Posterior vena cava (tissue), 2 donors: ENCODE data around the gene NME3. TPM values are rescaled to one million over a fixed set of nuclear protein-coding genes. Genes with fewer than 3 reads are reported as not detected.

Source experiments
- DNase-seq: peaks from one replicate; pipeline ENCODE4 v3.0.0-alpha.2; 2020; ENCODE audit warnings: low spot score
- intact Hi-C, 2 donors: fragments of 100-400 bp; cut with DNase I; formaldehyde crosslinking; loops; one replicate each; pipeline versions ENCODE4 v1.14.1 to v1.14.2; 2022 to 2023
- total RNA-seq, 2 donors: library from RNA; stranded (reverse); fragmentation: NEBNext Ultra II Directional; extraction: Animal tissue kit (Norgen Biotek cat#: 25700); gene quantifications; one replicate each; pipeline ENCODE4 v1.2.1, GENCODE V29; 2021
- donor health status: DM: yes; HTN: yes; CAD: no.
- donor health status: DM: yes; HTN: yes; CAD: no.

The NME3 gene
- total RNA-seq, 2 donors from 2014 or later, result 31.6 to 47.0 TPM

GRCh38 chr16:1762196-1762878 is 9.0 kb downstream of the NME3 start:
- no peak for DNase-seq
- intact Hi-C loops, result loop anchor here in 1 of 2 donors (5.0 kb wide), 1 partner anchor 50 kb away; no protein-coding TSS in a partner anchor

DNA sequence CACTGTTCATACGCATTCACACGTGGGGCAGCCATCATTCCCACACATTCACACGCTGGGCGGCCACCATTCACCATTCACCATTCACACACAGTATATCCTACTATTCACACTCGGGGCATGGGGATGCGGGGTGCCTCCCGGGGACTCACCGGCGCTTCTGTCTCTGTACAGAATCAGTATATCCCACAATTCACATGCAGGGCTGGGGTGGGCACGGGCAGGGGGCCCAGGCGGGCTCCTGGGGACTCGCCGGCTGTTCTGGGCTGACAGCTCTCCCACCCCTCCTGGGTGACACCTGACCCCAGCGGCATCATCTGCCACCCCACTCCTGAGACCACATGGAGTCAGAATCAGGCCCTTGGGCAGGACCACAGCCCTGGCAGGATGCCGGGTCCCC is 9.6 kb downstream of the NME3 start:
- DNase-seq, result no peak
- intact Hi-C loops, result loop anchor here in 1 of 2 donors (5.0 kb wide), 1 partner anchor 51 kb away; no protein-coding TSS in a partner anchor

DNA sequence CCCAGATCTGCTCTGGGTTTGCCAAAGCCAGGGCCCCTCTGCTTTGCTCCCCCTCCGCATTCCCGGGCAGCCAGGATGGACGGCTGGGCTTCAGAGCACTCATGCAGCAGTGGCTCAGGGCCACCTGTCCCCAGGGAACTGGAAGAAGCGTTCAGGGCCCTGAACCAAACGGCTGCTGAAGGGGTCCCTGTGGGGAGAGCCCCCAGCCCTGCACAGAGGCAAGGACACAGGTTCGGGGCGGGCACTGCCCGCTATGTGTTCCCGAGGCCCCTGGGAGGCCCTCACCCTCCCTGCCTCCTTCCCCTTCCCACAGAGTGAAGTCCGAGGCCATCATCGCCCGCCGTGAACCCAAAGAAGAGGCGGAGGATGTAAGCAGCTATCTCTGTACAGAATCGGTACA is 10.4 kb downstream of the NME3 start:
- DNase-seq, result no peak
- intact Hi-C loops, result loop anchor here in 1 of 2 donors (5.0 kb wide), 1 partner anchor 51 kb away; no protein-coding TSS in a partner anchor

GRCh38 chr16:1759511-1759910 is 11.8 kb downstream of the NME3 start:
- intact Hi-C loops, result no loop called here
- no peak for DNase-seq

GRCh38 chr16:1758923-1759322 is 12.4 kb downstream of the NME3 start:
- intact Hi-C loops, result no loop called here
- no peak for DNase-seq

DNA sequence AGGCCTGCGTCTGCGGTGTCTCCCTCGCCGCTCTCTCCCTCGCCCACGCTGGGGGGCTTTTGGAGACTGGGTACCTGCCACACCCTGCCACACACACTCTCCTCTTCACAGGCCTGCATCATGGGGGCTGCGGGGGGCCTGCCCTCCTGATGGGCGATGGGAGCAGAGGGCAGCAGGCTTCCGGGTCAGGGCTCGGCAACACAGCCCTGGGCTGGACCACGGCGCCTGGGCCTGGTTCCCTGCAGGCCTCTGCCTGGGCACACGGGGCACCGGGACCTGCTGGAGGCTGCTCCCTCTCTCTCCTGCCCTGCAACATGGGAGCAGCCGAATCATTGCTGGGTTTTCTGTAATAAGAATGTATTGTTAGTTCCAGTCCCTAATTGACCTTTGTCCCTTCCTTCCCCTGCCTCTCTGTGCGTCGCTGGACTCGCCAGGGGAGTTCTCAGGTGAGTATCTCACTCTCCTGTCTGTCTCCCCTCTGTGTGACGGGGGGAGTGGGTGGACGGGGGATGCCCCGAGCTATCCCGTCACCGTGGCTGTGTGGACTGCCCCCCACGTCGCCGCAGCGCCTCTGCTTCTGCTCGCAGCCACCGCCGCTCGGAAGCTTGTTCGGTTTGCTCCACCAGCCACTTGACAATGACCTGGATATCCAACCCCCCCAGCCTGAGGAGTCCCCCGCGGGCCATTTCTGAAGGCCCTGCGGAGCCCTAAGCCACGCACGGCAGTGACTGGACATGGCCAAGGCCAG is 13.5 kb downstream of the NME3 start:
- intact Hi-C loops, result no loop called here
- no peak for DNase-seq

DNA sequence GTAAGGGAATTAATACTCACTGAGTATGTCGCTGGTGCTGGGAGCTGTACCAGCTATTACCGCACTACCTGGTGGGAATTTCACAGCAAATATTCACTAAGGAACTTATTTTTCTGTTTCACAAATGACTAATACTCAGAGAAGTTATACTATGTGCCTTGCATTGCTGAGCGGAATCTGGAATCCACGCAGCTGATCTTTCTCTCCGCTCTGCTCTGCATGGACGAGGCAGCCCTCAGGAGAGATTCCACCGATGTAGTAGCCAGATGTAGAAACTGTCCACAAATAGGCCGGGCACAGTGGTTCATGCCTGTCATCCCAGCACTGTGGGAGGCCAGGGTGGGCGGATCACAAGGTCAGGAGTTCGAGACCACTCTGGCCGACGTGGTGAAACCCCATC is 17.1 kb downstream of the NME3 start:
- intact Hi-C loops, result no loop called here
- DNase-seq, result no peak

DNA sequence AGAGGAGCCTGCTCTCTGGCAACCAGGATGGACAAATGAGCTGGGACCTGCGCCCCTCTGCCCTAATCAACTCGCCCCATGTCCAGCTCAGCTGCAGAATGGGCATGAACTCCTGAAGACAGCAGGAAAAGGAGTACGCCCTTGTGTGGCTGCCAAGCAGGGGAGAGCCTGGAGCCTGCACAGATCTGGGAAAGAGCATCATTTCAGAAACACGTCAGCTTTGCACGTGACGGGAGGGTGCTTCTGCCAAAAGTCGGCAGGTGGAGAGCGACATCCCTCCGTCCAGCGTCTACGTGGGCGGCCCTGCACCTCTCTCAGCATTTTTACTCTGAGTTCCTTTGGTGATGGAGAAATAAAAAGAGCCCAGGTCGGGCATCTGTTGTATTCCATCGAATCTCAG is 18.5 kb downstream of the NME3 start:
- no peak for DNase-seq

GRCh38 chr16:1751946-1752345 is 19.4 kb downstream of the NME3 start:
- intact Hi-C loops, result no loop called here
- no peak for DNase-seq

More for the DNA sequence above, 18.5 kb downstream of the NME3 start:
- intact Hi-C loops, result no loop called here

- intact Hi-C loops, result no loop called here
Measured at GRCh38 chr16:1749152-1750117, 21.9 kb downstream of the NME3 start.

GRCh38 chr16:1747934-1748333 is 23.4 kb downstream of the NME3 start:
- intact Hi-C loops, result no loop called here
- DNase-seq, result no peak

More at GRCh38 chr16:1749152-1750117, 21.9 kb downstream of the NME3 start:
- DNase-seq, result no peak

- no peak for DNase-seq
Measured at GRCh38 chr16:1746693-1747195, 24.6 kb downstream of the NME3 start.

GRCh38 chr16:1745900-1746692 is 25.2 kb downstream of the NME3 start:
- no peak for DNase-seq
- intact Hi-C loops, result no loop called here

More at GRCh38 chr16:1746693-1747195, 24.6 kb downstream of the NME3 start:
- intact Hi-C loops, result no loop called here

DNA sequence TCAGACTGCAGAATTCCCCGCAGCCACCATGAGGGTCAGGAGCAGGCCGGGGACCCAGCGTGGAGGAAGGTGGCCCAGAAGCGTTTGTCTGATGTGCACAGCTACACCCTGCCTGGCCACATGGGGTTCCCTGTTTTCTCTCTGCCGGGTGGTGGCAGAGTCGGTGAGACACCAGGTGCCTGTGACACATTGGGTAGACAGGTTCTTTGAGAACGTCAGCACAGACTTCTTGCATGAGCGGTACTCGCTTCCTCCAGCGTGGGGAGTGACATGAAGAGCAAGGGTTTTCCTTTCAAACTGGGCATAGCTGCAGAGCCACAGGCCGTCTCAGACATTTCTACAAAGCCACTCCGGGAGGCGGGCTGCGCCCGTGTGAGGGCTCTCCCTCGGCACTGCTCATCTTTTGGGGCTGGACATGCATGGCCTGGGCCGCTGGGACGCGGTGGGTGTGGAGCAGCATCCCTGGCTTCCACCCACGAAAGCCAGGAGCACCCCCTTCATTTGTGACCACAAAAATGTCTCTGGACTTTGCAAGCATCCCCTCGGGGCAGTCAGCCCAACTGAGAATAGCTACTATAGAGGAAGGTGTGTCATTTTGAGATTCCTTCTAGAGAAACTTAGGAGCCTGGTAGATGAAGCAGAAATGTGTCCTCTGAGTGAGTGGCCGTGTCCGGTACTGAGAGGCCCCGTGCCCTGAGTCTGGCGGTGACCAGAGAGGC is 26.0 kb downstream of the NME3 start:
- intact Hi-C loops, result no loop called here
- DNase-seq, result no peak

DNA sequence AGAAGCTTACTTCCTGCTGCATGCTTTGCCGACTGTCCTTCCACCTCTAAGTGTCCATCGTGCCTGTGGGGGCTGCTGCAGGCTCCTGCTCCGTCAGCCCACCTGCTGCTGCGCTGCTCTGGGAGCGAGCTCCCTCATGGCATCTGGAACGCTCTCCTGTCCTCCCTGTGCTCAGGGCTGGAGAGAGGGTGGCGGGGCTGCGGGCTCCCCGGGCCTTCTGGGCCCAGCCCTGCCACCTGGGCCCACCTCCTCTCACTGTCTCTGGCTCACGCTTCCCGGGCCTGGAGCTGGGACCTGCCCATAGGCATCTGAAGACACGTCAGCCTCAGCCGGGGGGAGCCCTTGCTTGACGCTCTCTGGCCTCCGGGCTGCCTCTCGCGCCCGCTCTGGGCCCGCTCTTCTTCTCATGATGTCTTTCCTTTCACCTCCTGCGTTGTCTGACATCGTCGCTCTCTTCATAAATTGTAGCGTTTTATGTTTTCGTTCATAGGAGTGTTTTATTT is 27.0 kb downstream of the NME3 start:
- intact Hi-C loops, result no loop called here
- no peak for DNase-seq

DNA sequence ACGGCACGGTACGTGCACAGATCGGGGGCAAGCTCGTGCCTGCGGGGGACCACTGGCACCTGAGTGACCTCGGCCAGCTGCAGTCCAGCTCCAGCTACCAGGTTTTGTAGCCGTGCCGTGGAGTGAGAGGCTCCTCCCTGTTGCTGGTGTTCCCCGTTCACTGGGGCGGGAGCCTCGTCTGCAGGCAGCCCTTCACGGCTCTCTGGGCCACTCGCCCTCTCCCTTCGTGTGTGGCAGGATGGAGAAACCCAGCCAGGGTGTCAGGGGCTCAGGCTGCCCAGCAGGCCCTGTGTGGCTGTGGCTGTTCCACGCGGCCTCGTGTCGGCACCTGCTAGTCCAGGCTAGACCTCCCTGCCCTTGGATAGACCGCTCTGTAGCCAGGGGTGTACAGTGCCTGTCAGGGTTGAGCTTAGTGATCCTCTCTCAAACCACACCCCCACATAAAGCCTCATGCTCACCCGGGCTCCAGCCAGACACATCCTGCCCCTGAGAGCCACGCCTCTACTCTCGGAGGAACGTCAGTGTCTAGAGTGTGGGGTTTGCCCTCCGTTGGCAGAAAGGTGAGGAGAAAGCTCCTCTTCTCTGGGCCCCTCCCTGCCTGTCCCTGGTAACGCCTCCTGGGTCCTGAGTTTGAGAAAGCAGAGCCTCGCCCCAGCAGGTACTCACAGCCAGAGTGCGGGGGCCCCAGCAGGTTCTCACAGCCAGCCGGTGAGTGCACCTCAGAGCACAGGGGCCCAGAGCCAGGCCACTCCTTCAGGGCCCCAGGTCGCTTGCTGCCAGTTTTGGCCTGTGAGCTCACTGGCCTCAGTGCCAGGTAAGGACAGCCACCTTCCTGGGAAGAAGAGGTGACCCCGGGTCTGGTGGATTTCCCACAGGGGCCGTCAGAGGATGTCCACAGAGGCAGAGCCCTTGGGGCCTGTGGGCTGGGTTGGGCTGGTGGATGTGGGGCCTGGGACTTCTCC is 27.7 kb downstream of the NME3 start:
- intact Hi-C loops, result no loop called here
- DNase-seq, result no peak
